ENCODE measurements around the gene INPP5D. TPM values are rescaled to one million over a fixed set of nuclear protein-coding genes. Genes with fewer than 3 reads are reported as not detected.

INPP5D gene
- total and polyA plus RNA-seq, 2 donors (not counting 3 experiments of a cell fraction or from before 2014, with no cell fraction given) = 13.9 to 46.6 TPM

DNA sequence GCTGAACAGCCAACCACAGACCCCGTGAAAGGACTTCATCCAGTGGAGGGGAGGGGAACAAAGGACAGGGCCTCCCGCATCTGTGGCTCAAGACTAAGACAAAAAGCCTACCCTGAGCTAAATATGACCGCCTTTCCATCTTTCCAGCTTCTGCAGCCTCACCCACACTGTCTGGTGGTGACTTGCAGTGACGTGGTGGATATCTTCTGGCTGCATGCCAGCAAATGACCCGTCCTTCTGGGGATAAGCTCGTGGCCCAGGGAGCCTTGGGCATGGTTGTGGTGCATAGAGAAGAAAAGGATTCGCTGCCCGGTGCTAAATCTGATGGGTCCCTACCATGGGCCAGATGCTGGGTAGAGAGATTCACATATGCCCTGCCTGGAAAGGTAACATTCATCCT lies 38.4 kb upstream of the INPP5D start:
- H3K4me1 ChIP-seq (ENCODE audit: control insufficient read depth, extremely low read depth, insufficient read depth, low read length) = no peaks in the 10 kb centered on the region
- no peaks in the 10 kb centered on the region for H3K9me1 ChIP-seq (replicated peaks; ENCODE audit: control insufficient read depth, extremely low read depth, insufficient read depth, low read length)
- H3K27ac ChIP-seq (ENCODE audit: insufficient read depth, low read depth, low read length) = no peak overlapping the region
- no peak overlapping the region for H3K4me2 ChIP-seq (ENCODE audit: insufficient read depth, low read length)
- dilution Hi-C loops (cut with MboI; ENCODE audit: extremely low pct_ligation_motif_present, low sequenced_read_pairs) = no loop called here
- ChIA-PET CTCF (interaction anchor here (0.9 to 1.1 kb wide), 2 partner anchors 10 to 169 kb away, joined by 3 read pairs; partner anchors contain the start of gene NEU2), POLR2A (no interaction called here)
- no TSS peak for BruUV-seq (replicated peaks)
- FAIRE-seq (no peak), DNase-seq (ENCODE audit: low read depth, low spot score) (no peak)
- no peaks in the 10 kb centered on the region for H3K36me3 ChIP-seq (ENCODE audit: control insufficient read depth in 2 of 2, extremely low read depth in 1 of 2, insufficient read depth in 2 of 2, low read length in 2 of 2)
- TF ChIP-seq POLR2AphosphoS5 (IDR thresholded peaks at IDR 0.05; ENCODE audit: insufficient read depth, low read depth, low read length) (no peak), JUN (IDR thresholded peaks at IDR 0.05; ENCODE audit: borderline replicate concordance, insufficient read depth, insufficient read length, low read depth) (no peak), GATA2 (IDR thresholded peaks at IDR 0.05; ENCODE audit: insufficient read depth, insufficient read length, low read depth, low read length) (no peak), POLR2A (IDR thresholded peaks at IDR 0.05; ENCODE audit: low read depth, low read length) (no peak), EZH2 (IDR thresholded peaks at IDR 0.05; ENCODE audit: borderline replicate concordance, low read depth, low read length, severe bottlenecking) (no peak), FOS (IDR thresholded peaks at IDR 0.05; ENCODE audit: borderline replicate concordance, insufficient read depth, low read length) (no peak), MYC (IDR thresholded peaks at IDR 0.05; ENCODE audit: low read depth, low read length) (no peak)
- TF ChIP-seq, protein P1, sequence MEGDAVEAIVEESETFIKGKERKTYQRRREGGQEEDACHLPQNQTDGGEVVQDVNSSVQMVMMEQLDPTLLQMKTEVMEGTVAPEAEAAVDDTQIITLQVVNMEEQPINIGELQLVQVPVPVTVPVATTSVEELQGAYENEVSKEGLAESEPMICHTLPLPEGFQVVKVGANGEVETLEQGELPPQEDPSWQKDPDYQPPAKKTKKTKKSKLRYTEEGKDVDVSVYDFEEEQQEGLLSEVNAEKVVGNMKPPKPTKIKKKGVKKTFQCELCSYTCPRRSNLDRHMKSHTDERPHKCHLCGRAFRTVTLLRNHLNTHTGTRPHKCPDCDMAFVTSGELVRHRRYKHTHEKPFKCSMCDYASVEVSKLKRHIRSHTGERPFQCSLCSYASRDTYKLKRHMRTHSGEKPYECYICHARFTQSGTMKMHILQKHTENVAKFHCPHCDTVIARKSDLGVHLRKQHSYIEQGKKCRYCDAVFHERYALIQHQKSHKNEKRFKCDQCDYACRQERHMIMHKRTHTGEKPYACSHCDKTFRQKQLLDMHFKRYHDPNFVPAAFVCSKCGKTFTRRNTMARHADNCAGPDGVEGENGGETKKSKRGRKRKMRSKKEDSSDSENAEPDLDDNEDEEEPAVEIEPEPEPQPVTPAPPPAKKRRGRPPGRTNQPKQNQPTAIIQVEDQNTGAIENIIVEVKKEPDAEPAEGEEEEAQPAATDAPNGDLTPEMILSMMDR (IDR thresholded peaks at IDR 0.05; ENCODE audit: extremely low read depth in 1 of 2, insufficient read depth in 1 of 2, low read depth in 1 of 2, low read length in 2 of 2) = no peak
- TF ChIP-seq, protein P2, sequence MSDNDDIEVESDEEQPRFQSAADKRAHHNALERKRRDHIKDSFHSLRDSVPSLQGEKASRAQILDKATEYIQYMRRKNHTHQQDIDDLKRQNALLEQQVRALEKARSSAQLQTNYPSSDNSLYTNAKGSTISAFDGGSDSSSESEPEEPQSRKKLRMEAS (IDR thresholded peaks at IDR 0.05; ENCODE audit: insufficient read depth, insufficient read length) = no peak
- H3K9me3 ChIP-seq (replicated peaks; ENCODE audit: control insufficient read depth, insufficient read depth, low read length) = no peaks in the 10 kb centered on the region
- no peaks in the 10 kb centered on the region for H3K79me2 ChIP-seq (ENCODE audit: control insufficient read depth, insufficient read depth, low read length)
- no peak overlapping the region for H2AFZ ChIP-seq (ENCODE audit: low read depth, low read length)
- H3K9ac ChIP-seq (replicated peaks; ENCODE audit: extremely low read depth, insufficient read depth, low read length) = no peak overlapping the region
- intact Hi-C loops (cut with micrococcal nuclease) = loop anchor here (10.0 kb wide), 1 partner anchor 417 kb away; no protein-coding TSS in a partner anchor
- no peaks in the 10 kb centered on the region for H3K27me3 ChIP-seq (ENCODE audit: control insufficient read depth in 2 of 2, insufficient read depth in 2 of 2, low read length in 2 of 2)
- no peaks in the 10 kb centered on the region for H4K20me1 ChIP-seq (replicated peaks; ENCODE audit: control insufficient read depth, extremely low read depth, insufficient read depth, low read length)
- no peak overlapping the region for H3K4me3 ChIP-seq (replicated peaks in 1 of 3; ENCODE audit: insufficient read depth in 1 of 3, low read depth in 1 of 3, low read length in 3 of 3)

Measured in endothelial cell of umbilical vein (primary cell).